GM19372 (cell line): ENCODE results near the gene FOXO6.

ENCODE experiments used
- ATAC-seq: cut with Tn5 transposase; IDR thresholded peaks from one replicate; pipeline ENCODE4 v1.9.1; 2021; ENCODE audit warnings: mild to moderate bottlenecking, low read depth, moderate library complexity; ENCODE audit not compliant: unreplicated experiment

Gene FOXO6

GRCh38 chr1:41419584-41420295, 58.5 kb downstream of the FOXO6 start:
- ATAC-seq, result no peak

GRCh38 chr1:41420351-41420750, 59.1 kb downstream of the FOXO6 start:
- ATAC-seq, result no peak

GRCh38 chr1:41420860-41421259, 59.6 kb downstream of the FOXO6 start:
- ATAC-seq, result no peak

GRCh38 chr1:41422306-41422705, 61.1 kb downstream of the FOXO6 start:
- ATAC-seq, result no peak

GRCh38 chr1:41423511-41424191, 62.4 kb downstream of the FOXO6 start:
- ATAC-seq, result no peak

GRCh38 chr1:41424581-41425118, 63.4 kb downstream of the FOXO6 start:
- no peak for ATAC-seq

- no peak for ATAC-seq
These were observed 64.1 kb downstream of the FOXO6 start for GRCh38 chr1:41425369-41425768.

- no peak for ATAC-seq
These were observed 65.1 kb downstream of the FOXO6 start for GRCh38 chr1:41426201-41426890.

- ATAC-seq, result no peak
These were observed 66.1 kb downstream of the FOXO6 start for GRCh38 chr1:41427122-41427913.

- ATAC-seq, result no peak
These were observed 66.9 kb downstream of the FOXO6 start for GRCh38 chr1:41427916-41428737.

GRCh38 chr1:41428738-41429640, 67.8 kb downstream of the FOXO6 start:
- ATAC-seq, result no peak

- ATAC-seq, result no peak
These were observed 68.4 kb downstream of the FOXO6 start for GRCh38 chr1:41429641-41430035.

GRCh38 chr1:41430069-41430468, 68.8 kb downstream of the FOXO6 start:
- no peak for ATAC-seq

GRCh38 chr1:41430582-41430981, 69.3 kb downstream of the FOXO6 start:
- no peak for ATAC-seq

GRCh38 chr1:41431490-41432350, 70.5 kb downstream of the FOXO6 start:
- ATAC-seq, result no peak
